ENCODE measurements around the gene MBD3L5.
"Not testable (repeated sequence)": the region's sequence is repeated elsewhere in the genome, so short reads cannot be mapped to it uniquely, and the experiment has no call there.

The MBD3L5 gene

DNA sequence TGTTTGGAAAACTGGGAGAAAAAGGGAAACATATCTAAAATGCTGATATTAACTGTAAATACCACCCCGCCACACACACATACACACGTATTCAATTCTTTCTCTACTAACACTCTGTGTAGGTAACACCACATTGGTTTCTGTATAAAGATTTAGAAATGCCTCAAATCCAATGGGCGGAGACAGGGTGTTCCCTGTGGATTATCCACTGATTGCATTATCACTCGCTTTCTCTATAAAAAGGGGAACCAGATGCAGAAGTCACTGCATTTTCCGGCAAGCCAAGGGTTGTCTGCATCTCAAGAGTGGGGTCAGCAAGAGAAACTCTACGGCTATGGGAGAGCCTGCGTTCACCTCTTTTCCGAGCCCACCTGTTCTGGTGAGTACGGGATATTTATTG is at the start of gene MBD3L5:
Gene MBD3L5, plus strand, starts transcription at position 301 of the 400 bp plus-strand sequence. Its CDS starts 34 bp downstream, at position 335.
- DNase-seq, result not testable (repeated sequence)

DNA sequence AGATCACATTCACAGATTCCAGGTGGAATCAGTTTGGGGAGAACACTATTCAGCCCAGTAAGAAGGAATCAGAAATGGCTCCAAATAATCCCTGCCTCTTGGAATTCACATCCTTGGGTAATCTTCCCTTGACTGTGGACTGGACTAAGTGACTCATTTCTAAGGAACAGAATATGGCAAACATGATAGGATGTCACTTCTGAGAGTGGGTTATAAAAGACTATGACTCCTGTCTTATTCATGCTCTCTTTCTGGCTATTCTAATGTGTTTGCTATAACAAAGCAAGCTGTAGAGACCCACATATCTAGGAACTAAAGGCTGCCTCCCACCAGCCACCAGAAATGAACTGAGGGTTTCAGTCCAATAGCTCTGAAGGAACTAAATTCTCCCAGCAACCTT is 46.9 kb upstream of the MBD3L5 start:
- no peak for DNase-seq

DNA sequence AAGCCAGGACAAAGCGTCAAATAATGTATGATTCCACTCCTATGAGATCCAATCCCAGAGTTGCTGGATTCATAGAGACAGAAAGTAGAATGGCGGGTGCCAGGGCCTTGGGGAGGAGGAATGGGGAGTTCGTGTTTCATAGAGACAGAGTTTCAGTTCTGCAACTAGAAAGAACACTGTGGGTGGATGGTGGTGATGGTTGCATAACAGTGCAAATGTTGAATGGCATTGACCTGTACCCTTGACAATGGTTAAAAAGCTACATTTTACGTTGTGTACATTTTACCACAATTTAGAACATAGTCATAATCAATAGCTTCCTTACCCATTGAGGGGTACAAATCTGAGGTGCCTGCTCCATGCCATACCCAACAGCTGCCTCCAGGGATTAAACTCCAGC is 42.5 kb upstream of the MBD3L5 start:
- DNase-seq, result no peak

DNA sequence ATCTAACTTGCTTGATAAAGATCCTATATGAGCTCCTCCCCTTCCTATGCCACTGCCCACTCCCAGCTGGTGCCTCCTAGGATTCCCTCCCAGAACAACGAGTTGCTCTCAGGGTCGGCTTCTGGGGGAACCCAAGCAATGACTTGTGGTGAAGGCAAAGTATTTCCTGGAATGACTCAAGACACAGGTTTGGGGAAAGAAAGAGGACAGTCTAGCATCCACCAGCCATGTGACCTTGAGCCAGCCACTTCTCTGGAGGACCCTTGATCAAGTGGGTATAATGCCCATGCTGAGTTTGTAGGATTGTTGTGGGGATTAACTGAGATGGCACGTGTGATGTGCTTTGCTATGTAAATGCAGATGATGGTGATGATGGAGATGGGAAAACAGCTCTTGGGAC is 42.1 kb upstream of the MBD3L5 start:
- no peak for DNase-seq

DNA sequence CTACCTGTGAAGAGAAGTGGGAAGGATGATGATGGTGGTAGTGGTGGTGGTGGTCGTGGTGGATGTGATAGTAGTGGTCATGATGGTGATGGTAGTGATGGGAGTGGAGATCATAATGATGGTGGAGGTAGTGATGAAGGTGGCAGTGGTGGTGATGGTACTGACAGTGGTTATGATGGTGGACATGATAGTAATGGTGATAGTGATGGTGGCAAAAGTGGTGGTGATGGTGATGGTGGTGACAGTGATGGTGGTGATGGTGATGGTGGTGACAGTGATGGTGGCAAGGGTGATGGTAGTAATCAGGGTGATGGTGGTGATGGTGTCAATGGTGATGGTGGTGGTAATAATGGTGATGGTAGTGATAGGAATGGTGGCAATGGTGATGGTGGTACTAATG is 35.3 kb upstream of the MBD3L5 start:
- no peak for DNase-seq

DNA sequence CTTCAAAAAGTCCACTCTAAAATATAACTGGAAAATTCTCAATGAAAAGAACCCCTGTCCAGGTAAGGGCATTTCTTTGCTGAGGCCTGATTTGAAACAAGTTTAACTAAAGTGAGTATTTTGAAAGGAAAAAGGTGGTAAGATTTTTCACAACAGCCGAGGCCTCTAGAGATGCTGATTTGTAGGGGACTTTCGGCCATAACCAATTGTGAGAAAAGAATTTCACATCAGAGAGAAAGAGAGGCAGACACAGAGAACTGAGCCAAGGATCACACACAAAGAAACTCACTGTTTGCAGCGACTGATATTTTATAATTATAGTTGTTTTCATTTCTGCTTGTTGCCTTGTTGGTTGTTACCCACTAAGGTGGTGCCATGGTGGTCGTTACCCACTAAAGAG is 33.6 kb upstream of the MBD3L5 start:
- no peak for DNase-seq

DNA sequence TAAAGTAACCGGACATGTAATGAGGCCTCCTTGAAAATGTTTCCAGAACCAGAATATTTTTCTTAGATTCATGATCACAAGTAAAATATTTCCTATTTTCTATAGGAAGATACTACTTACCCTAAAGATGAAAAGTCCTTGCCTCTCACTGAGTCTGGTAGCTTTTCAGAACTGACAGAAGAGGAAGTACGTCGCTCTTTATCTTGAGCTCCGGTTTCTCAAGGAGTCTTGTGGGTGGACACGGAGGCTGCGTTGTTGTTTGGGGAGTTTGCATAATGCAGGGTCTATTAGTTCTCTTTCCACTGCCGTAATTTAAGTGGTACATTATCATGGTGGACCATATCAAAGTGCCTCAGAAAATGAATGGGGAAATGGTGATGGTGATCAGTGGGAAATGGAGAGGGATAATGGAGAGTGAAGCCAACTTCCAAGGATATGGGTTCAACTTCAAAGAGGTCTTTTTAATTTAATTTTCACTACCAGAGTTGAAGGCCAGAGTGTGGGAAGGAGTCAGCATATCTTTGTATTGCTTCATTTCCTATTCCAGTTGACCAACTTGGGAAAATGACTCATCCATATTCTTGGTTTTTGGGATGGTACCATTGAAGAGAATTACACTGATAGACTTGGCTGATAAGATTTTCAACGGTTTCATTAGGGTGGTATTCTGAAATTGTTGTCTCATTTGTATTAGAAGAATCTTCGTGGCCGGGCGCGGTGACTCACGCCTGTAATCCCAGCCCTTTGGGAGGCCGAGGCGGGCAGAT is 32.5 kb upstream of the MBD3L5 start:
- DNase-seq, result peak; percentile 95

DNA sequence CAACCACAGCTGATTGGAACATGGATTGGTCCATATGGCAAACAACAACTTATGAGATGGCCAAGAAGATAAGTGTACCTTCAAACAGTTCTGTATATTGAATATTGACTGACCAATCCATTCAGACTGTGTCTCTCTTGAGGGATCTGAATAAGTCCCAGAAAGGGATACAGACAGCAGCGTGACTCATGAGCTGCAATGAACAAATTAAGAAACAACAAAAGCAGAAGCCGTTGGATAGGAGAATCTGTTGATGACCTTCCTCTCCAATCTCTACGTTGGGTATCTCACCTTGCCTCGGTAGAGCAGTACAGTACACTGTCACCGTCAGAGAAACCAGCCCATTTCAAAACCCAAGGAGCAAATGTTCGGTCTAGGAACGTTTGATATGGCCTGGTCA is 30.4 kb upstream of the MBD3L5 start:
- no peak for DNase-seq

DNA sequence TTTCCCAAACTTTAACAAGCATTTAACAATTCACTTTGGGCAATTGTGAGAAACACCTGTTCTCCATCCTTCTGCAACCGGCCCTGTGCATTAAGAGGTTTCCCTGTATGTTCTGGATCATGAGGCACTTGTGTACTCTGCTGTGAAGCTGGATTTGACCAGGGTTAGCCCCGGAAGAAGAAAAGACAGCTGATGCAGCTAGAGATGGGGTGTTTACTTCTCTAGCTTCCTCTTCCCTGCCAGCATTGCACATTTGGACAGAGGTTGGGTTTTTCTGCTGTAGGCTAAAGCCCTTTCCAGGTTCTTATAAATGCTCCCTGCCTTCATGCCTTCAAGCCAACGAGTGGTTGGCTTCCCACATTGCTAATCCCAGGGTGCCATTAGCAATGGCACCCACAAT is 30.0 kb upstream of the MBD3L5 start:
- DNase-seq, result no peak

DNA sequence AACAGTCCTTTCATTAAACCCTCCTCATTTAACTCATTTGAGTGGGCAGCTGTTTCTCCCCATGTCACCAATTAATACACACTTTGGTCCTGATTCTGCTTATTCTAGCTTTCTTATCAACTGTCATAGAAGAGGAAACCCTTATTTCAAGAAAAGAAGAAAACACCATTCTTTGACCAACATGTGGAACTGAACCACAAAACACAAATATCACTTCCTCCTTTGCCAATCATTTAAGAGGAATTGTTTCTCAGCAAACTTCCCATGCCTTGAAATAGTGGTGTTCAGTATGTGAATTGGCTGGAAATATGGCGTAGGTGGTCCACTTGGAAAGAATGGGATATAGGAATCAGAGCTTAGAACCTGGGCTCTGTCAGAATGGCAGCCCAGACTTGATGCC is 29.6 kb upstream of the MBD3L5 start:
- DNase-seq, result no peak

DNA sequence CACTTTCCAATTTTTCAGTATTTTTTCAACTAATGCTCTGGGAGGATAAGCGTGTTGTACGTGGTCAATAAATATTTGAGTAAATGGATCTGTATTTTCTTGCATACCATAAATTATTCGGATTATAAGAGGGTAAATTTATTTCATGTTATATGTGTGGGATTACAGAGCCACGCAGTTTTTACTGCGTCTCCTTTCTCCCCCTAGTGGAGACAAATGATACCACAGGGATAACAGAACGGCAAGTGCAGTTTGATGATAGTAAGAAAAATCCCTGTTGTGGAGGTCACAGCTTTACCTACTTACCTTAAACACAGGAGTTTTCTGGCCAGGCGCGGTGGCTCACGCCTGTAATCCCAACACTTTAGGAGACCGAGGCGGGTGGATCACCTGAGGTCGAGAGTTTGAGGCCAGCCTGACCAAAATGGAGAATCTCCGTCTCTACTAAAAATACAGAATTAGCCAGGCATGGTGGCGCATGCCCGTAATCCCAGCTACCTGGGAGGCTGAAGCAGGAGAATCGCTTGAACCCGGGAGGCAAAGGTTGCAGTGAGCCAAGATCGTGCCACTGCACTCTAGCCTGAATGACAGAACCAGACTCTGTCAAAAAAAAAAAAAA is 26.0 kb upstream of the MBD3L5 start:
- DNase-seq, result no peak

DNA sequence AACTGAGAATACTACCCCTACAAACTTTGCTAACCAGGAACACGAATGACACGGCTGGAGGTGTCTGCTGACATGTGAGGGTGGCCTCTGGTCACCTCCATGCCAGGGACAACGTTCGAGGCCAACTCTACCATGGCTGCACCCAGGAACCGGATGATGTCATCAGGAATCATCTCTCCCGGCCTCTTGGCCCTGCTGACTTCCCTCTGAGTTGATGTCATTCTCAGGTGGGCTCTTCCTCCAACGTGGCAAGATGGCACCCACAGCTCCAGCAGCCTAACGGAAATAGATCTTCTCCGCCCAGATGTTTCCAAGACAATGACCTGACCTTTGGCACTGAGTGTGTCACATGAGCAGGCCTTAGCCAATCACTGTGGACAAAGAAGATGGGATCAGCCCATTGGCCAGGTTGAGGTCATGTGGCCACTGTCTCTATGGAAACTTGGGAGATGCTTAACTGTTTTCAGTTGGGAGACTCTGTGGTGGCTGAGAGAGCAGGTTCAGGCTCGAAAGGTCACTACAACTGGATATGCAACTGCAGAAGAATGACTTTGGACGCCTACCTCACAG is 24.2 kb upstream of the MBD3L5 start:
- no peak for DNase-seq

DNA sequence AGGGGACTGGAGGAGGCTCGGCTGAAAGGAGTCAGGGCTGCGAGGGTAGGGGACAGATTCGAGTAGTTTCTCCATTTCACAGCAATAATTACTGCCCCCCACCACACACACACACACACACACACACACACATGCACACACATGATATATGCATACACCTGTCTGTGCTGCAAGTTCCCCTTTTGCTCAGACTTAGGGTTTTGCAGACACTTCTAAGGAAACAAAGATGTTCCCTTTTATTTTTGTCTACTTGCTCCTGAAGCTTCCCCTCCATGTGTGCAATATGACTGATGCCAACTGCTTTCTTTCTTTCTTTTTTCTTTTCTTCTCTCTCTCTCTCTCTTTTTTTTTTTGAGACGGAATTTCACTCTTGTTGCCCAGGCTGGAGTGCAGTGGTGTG is 22.5 kb upstream of the MBD3L5 start:
- no peak for DNase-seq

DNA sequence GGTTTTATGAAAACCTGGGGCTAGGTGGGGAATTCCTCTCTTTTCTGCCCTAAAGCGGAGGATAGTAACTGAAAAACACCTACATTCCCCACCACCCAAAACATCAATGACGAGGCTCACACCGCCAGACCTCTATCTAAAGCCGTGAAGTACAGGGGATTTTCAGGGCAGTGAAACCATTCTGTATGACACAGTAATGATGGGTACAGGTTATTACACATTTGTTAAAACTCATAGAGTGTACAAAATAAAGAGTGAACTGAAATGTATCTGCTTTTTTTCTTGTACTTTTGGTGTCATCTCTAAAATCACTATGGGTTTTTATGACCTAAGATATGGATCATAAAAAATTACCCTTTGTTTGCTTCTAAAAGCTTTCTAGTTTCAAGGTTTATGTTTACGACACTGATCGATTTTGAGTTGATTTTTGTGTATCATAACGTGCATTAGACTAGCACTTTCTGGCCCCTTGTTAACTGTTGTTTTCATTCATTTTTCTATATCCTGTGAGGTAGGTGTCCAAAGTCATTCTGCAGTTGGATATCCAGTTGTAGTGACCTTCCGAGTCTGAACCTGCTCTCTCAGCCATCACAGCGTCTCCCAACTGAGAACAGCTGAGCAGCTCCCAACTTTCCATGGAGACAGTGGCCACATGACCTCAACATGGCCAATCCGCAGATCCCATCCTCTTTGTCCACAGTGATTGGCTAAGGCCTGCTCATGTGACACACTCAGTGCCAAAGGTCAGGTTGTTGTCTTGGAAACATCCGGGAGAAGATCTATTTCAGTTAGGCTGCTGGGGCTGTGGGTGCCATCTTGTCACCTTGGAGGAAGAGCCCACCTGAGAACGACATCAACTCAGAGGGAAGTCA is 19.4 kb upstream of the MBD3L5 start:
- DNase-seq, result no peak

DNA sequence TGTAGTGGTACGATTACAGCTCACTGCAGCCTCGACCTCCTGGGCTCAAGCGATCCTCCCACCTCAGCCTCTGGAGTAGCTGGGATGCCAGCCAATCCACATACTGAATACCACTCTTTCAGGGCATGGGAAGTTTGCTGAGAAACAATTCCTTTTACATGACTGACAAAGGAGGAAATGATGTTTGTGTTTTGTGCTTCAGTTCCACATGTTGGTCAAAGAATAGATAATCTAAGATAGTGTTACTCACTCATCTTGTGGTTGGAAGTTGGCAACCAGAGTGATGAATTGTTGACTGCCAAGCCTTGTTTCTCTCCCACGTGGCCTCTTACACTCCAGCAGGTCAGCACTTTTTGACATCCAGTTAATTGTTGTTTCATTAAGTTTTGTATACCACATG is 16.7 kb upstream of the MBD3L5 start:
- peak; percentile 98 for DNase-seq

DNA sequence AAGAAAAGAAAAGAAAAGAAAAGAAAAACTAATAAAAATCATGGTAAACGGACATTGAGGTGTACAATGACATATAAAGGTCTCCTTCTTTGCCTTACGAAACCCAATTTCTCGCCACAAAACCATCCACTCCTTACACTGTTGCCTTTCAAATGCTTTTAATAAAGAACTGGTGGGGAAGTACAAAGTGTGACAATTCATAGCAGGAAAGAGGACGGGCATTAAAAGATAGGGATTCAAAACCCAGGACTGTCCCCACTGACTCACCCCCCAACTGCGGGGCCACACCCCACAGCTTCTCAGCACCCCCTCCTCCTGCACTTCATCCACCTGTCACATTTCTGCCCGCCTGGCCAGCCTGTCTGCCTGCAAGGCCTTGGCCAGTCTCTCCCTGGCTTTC is 11.6 kb upstream of the MBD3L5 start:
- DNase-seq, result no peak

DNA sequence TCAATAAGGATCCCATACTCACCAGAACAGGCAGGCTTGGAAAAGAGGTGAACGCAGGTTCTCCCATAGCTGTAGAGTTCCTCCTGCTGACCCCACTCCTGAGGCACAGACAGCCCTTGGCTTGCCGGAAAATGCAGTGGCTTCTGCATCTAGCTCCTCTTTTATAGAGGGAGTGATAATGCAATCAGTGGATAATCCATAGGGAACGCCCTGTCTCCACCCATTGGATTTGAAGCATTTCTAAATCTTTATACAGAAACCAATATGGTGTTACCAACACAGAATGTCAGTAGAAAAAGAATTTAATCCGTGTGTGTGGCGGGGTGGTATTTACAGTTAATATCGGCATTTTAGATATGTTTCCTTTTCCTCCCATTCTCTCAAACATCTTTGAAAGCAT is 9.0 kb upstream of the MBD3L5 start, which contains the start of gene MBD3L2B:
Gene MBD3L2B, minus strand, starts transcription at position 101 of the 400 bp plus-strand sequence. Its CDS starts 34 bp downstream, at position 67.
- not testable (repeated sequence) for DNase-seq

DNA sequence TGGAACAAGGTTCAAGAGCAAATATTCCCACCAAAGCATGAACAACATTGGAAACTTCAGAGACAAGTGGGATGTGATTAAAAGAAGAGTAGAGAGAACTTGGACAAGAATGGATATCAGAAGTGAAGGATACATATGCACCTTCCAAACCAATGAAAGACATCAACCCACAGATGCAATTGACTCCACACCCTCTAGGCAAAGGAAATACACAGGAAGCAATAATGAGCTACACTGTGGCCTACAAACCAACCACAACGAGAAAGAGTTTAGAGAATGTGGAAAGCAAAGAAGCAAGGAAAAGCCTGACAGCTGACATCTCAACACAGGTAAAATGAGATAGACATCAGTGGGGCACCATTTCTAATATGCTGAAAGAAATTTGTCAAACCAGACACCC is 1.6 kb upstream of the MBD3L5 start:
- not testable (repeated sequence) for DNase-seq

DNA sequence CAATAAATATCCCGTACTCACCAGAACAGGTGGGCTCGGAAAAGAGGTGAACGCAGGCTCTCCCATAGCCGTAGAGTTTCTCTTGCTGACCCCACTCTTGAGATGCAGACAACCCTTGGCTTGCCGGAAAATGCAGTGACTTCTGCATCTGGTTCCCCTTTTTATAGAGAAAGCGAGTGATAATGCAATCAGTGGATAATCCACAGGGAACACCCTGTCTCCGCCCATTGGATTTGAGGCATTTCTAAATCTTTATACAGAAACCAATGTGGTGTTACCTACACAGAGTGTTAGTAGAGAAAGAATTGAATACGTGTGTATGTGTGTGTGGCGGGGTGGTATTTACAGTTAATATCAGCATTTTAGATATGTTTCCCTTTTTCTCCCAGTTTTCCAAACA is 9.7 kb downstream of the MBD3L5 start, which contains the start of gene MBD3L4:
Gene MBD3L4, minus strand, starts transcription at position 101 of the 400 bp plus-strand sequence. Its CDS starts 35 bp downstream, at position 66.
- DNase-seq, result not testable (repeated sequence)

DNA sequence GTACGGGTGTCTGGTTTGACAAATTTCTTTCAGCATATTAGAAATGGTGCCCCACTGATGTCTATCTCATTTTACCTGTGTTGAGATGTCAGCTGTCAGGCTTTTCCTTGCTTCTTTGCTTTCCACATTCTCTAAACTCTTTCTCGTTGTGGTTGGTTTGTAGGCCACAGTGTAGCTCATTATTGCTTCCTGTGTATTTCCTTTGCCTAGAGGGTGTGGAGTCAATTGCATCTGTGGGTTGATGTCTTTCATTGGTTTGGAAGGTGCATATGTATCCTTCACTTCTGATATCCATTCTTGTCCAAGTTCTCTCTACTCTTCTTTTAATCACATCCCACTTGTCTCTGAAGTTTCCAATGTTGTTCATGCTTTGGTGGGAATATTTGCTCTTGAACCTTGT is 11.2 kb downstream of the MBD3L5 start:
- DNase-seq, result not testable (repeated sequence)

DNA sequence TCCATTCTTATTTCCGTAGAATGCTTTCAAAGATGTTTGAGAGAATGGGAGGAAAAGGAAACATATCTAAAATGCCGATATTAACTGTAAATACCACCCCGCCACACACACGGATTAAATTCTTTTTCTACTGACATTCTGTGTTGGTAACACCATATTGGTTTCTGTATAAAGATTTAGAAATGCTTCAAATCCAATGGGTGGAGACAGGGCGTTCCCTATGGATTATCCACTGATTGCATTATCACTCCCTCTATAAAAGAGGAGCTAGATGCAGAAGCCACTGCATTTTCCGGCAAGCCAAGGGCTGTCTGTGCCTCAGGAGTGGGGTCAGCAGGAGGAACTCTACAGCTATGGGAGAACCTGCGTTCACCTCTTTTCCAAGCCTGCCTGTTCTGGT is 18.6 kb downstream of the MBD3L5 start, which contains the start of gene MBD3L2:
Gene MBD3L2, plus strand, starts transcription at position 301 of the 400 bp plus-strand sequence. Its CDS starts 53 bp downstream, at position 354.
- not testable (repeated sequence) for DNase-seq

DNA sequence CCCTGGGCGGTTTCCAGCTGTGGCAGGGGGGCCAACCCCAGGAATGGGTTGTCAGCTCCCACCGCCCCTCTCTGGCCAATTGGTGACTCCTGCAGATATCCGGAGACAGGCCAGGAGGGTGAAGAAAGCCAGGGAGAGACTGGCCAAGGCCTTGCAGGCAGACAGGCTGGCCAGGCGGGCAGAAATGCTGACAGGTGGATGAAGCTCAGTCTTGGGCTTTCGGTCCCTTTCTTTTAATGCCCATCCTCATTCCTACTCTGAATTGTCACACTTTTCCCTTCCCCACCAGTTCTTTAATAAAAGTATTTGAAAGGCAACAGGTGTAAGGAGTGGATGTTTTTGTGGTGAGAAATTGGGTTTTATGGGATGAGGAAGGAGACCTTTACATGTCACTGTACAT is 21.0 kb downstream of the MBD3L5 start:
- not testable (repeated sequence) for DNase-seq

DNA sequence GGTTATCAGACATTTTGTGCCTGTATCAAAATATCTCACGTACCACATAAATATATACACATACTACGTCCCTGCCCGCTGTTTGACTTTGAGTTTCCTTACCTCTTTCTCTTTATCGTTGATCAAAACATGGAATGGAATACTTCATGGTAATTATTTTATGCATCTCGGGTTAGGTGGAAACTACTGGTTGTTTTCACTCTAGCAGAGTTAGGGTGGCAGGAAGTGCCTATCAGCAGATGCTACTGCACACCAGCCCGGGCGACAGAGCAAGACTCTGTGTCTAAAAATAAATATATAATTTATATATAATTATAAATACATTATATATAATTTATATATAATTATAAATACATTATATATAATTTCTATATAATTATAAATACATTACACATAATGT is 22.5 kb downstream of the MBD3L5 start:
- not testable (repeated sequence) for DNase-seq

Data from NCI-H226 (cell line).